Adrenal gland (tissue), 12 donors: Measurements from ENCODE around the gene SMG6. TPM values are rescaled to one million over a fixed set of nuclear protein-coding genes. Genes with fewer than 3 reads are reported as not detected.

Experiments used
- DNase-seq, 7 donors: peaks; one replicate each; pipeline ENCODE4 v3.0.0-alpha.2; 2019 to 2020
- H3K27ac ChIP-seq, 5 donors: fragments of 200-600 bp; sonication (generic) in 4 of 5; 1 replicate in 3 of 5; 2 replicates in 2 of 5; pipeline versions ENCODE4 v1.5.1 to v1.8.0; 2016 to 2020; ENCODE audit warnings: mild to moderate bottlenecking in 1 of 5
- H3K27me3 ChIP-seq: fragments of 200-600 bp; 2 replicates; pipeline ENCODE4 v1.8.0; 2021
- H3K36me3 ChIP-seq, 2 donors: fragments of 200-600 bp; replicated peaks in 1 of 2; 1 replicate in 1 of 2; 2 replicates in 1 of 2; pipeline versions ENCODE4 v1.5.1 to v1.8.0; 2018 to 2022
- H3K4me1 ChIP-seq, 2 donors: fragments of 200-600 bp; replicated peaks in 1 of 2; 1 replicate in 1 of 2; 2 replicates in 1 of 2; pipeline versions ENCODE4 v1.5.1 to v1.8.0; 2018 to 2021
- H3K4me3 ChIP-seq, 4 donors: fragments of 200-600 bp; sonication (generic) in 3 of 4; one replicate each; pipeline ENCODE4 v1.5.1; 2016 to 2018
- H3K9me3 ChIP-seq, 3 donors: fragments of 200-600 bp; sonication (generic) in 1 of 3; replicated peaks in 1 of 3; 1 replicate in 2 of 3; 2 replicates in 1 of 3; pipeline versions ENCODE4 v1.5.1 to v1.8.0; 2016 to 2021
- POLR2A ChIP-seq, 2 donors: fragments of 450-650 bp; IDR thresholded peaks; one replicate each; pipeline ENCODE4 v1.6.1; 2017; ENCODE audit warnings: antibody characterized with exemption in 2 of 2, mild to moderate bottlenecking in 2 of 2, moderate library complexity in 1 of 2
- WGBS, 4 donors: extraction: QIAGEN DNeasy Blood & Tissue Kit in 2 of 4; methylation state at CpG; one replicate each; pipeline versions ENCODE4 v1.1.5 to v1.1.7; 2013 to 2017; 5-methylcytosine and 5-hydroxymethylcytosine counted together
- intact Hi-C, 2 donors: fragments of 100-400 bp; cut with DNase I; formaldehyde crosslinking; loops; one replicate each; pipeline versions ENCODE4 v1.14.1 to v1.15.0; 2022 to 2023
- polyA plus RNA-seq, 3 donors: library from polyadenylated mRNA; stranded (reverse); fragments of 200-250 nt in 2 of 3; fragments of 350-450 nt in 1 of 3; fragmentation: Illumina TruSeq in 1 of 3; extraction: RNeasy Lipid Tissue Mini Kit (QIAGEN cat#74804) in 1 of 3; gene quantifications; one replicate each; pipeline ENCODE4 v1.2.3, GENCODE V29; 2013 to 2014
- total RNA-seq, 9 donors: library from RNA; depleted of rRNA in 4 of 9; stranded (reverse); fragments of >200 nt in 4 of 9; fragments of 120-200 nt in 1 of 9; fragmentation: NEBNext Ultra II Directional in 1 of 9; extraction: Animal tissue kit (Norgen Biotek cat#: 25700) in 1 of 9; gene quantifications; one replicate each; pipeline versions ENCODE4 v1.1.0 to v1.2.4, GENCODE V29; 2013 to 2023
- TF ChIP-seq, protein P1 (sequence below), 6 experiments: fragments of 450-650 bp in 4 of 6; fragments of 200-600 bp in 2 of 6; sonication (generic) in 1 of 6; IDR thresholded peaks; 1 replicate in 5 of 6; 2 replicates in 1 of 6; pipeline versions ENCODE4 v1.5.1 to v1.8.0; 2016 to 2021; ENCODE audit warnings: antibody characterized with exemption in 6 of 6, mild to moderate bottlenecking in 2 of 6, moderate library complexity in 1 of 6
- donor health status: healthy with polysubstance abuse.
- donor health status: Bipolar disorder and iron deficiency.
- donor health status: DM: yes; HTN: yes; CAD: no.
- donor health status: DM: no; HTN: no; CAD: no.
- donor health status: DM: no; HTN: no; CAD: no.
- donor health status: DM: yes; HTN: yes; CAD: no.

SMG6 gene
- total and polyA plus RNA-seq, 12 donors, result 15.9 to 85.1 (median 44.0) TPM

DNA sequence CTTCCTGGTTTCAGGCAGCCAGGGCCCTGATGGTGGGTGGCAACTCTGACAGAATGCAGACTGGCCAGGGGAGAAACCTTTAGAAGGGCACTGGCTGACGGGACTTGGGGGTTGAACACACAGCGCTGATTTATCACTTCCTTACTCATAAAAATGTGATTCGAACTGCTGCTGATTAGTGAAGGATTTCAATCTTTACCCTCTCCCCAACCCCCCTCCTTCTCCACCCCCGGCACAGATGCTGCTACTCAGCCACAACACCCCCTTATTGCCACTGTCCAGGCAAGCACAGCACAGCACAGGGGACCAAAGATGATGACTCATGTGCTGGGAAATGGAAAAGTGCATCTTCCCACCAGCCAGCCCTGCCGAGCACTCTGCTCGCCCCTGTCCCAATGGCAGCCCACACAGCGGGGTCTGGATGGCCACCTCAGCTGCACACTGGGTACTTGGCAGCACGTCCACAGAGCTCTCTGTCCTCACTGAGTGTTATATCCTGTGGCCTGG, 70.1 kb downstream of the SMG6 start:
- peak in 1 of 7 donors; percentile 12 for DNase-seq
- intact Hi-C loops, result no loop called here
- H3K9me3 ChIP-seq, result no peaks in the 10 kb centered on the region
- TF ChIP-seq, protein P1, sequence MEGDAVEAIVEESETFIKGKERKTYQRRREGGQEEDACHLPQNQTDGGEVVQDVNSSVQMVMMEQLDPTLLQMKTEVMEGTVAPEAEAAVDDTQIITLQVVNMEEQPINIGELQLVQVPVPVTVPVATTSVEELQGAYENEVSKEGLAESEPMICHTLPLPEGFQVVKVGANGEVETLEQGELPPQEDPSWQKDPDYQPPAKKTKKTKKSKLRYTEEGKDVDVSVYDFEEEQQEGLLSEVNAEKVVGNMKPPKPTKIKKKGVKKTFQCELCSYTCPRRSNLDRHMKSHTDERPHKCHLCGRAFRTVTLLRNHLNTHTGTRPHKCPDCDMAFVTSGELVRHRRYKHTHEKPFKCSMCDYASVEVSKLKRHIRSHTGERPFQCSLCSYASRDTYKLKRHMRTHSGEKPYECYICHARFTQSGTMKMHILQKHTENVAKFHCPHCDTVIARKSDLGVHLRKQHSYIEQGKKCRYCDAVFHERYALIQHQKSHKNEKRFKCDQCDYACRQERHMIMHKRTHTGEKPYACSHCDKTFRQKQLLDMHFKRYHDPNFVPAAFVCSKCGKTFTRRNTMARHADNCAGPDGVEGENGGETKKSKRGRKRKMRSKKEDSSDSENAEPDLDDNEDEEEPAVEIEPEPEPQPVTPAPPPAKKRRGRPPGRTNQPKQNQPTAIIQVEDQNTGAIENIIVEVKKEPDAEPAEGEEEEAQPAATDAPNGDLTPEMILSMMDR (IDR thresholded peaks at IDR 0.05), result no peak
- no peak for TF ChIP-seq POLR2A (IDR thresholded peaks at IDR 0.05)
- H3K4me1 ChIP-seq, result peaks cover 4 to 29% of the 10 kb centered on the region in 2 donors
- no peaks in the 10 kb centered on the region for H3K36me3 ChIP-seq
- H3K4me3 ChIP-seq, result no peak overlapping the region
- WGBS, 4 donors, result 68 to 80% (median 76%) methylated on average over 7 to 8 of the region's 8 CpGs
- H3K27me3 ChIP-seq, result no peaks in the 10 kb centered on the region
- peak overlapping the region in 2 of 5 donors; percentile 54 to 80 for H3K27ac ChIP-seq

DNA sequence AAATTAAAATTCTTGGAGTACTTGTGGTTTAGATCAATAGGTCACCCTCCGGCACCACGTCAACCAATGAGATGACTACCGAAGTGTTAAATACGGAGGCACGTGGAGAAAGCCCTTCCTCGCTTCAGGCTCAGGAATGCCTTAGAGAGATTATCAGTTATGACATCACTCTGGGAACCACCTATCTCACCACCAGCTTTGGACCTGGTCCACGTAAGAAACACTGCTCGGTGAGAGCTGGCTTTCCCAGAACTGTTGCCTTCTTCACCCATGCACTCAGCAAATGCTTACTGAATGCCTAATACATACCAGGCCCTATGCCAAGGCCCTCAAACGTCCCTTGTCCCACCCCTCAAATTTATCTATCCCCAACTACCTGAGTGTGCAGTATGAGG, 71.3 kb downstream of the SMG6 start:
- H3K27me3 ChIP-seq, result no peaks in the 10 kb centered on the region
- no peaks in the 10 kb centered on the region for H3K9me3 ChIP-seq
- DNase-seq, result peak in 4 of 7 donors; percentile 34 to 56 (median 40)
- intact Hi-C loops, result no loop called here
- no peak overlapping the region for H3K4me3 ChIP-seq
- WGBS, 4 donors, result 53 to 68% (median 60%) methylated on average over 9 of the region's 9 CpGs
- H3K36me3 ChIP-seq, result no peaks in the 10 kb centered on the region
- H3K4me1 ChIP-seq, result peaks cover 4 to 18% of the 10 kb centered on the region in 2 donors
- H3K27ac ChIP-seq, result peak overlapping the region in 2 of 5 donors; percentile 54 to 80
- TF ChIP-seq, protein P1 (IDR thresholded peaks at IDR 0.05), result no peak

DNA sequence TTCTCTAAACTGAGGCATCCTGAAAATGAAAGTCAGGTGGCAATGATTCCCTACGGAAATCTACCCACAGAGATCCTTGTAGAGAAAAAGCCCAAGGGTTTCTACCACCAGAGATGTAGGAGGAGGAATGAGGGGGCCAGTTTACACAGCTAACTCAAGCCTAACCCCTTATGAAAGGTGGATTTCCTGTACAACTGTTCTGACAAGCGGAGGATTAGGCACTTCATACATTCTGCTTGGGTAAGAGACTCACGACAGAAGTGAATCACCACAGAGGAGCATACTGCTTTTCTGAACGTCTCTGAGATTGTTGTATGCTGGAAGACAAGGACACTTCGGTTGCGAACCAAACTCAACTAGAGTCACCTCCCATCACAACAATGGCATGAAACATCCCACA, 72.7 kb downstream of the SMG6 start:
- Histone ChIP-seq H3K9me3 (no peaks in the 10 kb centered on the region), H3K27me3 (no peaks in the 10 kb centered on the region), H3K36me3 (no peaks in the 10 kb centered on the region), H3K27ac (peak overlapping the region in 2 of 5 donors; percentile 49 to 66), H3K4me1 (peaks cover 4 to 16% of the 10 kb centered on the region in 2 donors), H3K4me3 (no peak overlapping the region)
- WGBS, 4 donors, result 66 to 78% (median 71%) methylated on average over 6 of the region's 6 CpGs
- DNase-seq, result peak in 1 of 7 donors; percentile 2
- TF ChIP-seq, protein P1 (IDR thresholded peaks at IDR 0.05), result no peak
- no peak for TF ChIP-seq POLR2A (IDR thresholded peaks at IDR 0.05)
- intact Hi-C loops, result no loop called here

DNA sequence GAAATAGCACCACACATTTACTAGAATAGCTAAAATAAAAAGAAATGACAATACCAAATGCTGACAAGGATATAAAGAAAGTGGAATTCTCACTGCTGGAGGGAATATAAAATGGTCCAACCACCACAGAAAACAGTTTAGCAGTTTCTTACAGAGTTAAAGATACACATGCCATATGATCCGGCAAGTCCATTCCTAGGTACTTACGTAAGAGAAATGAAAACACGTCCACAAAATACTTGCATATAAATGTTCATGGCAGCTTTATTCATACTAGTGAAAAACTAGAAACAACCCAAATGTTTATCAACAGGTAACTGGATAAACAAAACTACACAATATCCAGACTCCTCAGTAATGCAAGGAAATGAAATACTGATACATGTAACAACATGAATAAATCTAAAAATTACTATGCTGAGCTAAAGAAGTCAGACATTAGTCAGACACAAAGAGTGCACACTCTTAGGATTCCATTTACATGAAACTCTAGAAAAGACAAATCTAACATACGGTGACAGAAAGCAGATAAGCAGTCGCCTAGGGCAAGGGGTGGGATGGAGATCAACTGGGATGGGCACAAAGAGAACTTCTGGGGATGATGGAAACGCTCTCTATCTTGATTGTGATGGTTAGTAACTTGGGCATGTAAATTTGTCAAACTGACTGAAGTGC, 76.4 kb downstream of the SMG6 start:
- Histone ChIP-seq H3K36me3 (no peaks in the 10 kb centered on the region), H3K4me1 (peaks cover 12 to 20% of the 10 kb centered on the region in 2 donors), H3K9me3 (no peaks in the 10 kb centered on the region), H3K27me3 (no peaks in the 10 kb centered on the region), H3K4me3 (no peak overlapping the region), H3K27ac (no peak overlapping the region)
- TF ChIP-seq, protein P1 (IDR thresholded peaks at IDR 0.05), result no peak
- TF ChIP-seq POLR2A (IDR thresholded peaks at IDR 0.05), result no peak
- peak in 1 of 7 donors; percentile 13 for DNase-seq
- WGBS, 4 donors, result 82 to 88% (median 82%) methylated on average over 6 of the region's 6 CpGs
- intact Hi-C loops, result no loop called here
